HG03378 (cell line): ENCODE data around the gene PLA2G15.

Source experiments
- ATAC-seq: cut with Tn5 transposase; IDR thresholded peaks from one replicate; pipeline ENCODE4 v1.9.1; 2021; ENCODE audit warnings: mild to moderate bottlenecking, moderate library complexity; ENCODE audit not compliant: unreplicated experiment

Gene PLA2G15

GRCh38 chr16:68244903-68245853 is at the start of gene PLA2G15:
Gene PLA2G15, plus strand, starts transcription at chr16:68245373. Its CDS starts 54 bp downstream, at chr16:68245427.
- peak; percentile 65 for ATAC-seq

GRCh38 chr16:68197250-68197649 is 47.9 kb upstream of the PLA2G15 start:
- no peak for ATAC-seq

- no peak for ATAC-seq
These were observed 44.9 kb upstream of the PLA2G15 start for GRCh38 chr16:68200088-68200783.

GRCh38 chr16:68202091-68202519 is 43.1 kb upstream of the PLA2G15 start:
- ATAC-seq: no peak

- ATAC-seq: no peak
These were observed 38.9 kb upstream of the PLA2G15 start for GRCh38 chr16:68206245-68206644.

- ATAC-seq: no peak
These were observed 30.4 kb upstream of the PLA2G15 start for GRCh38 chr16:68214726-68215125.

- no peak for ATAC-seq
These were observed 29.9 kb upstream of the PLA2G15 start for GRCh38 chr16:68215302-68215701.

GRCh38 chr16:68216240-68216639 is 28.9 kb upstream of the PLA2G15 start:
- no peak for ATAC-seq

GRCh38 chr16:68217506-68217905 is 27.7 kb upstream of the PLA2G15 start:
- ATAC-seq: no peak

- ATAC-seq: no peak
These were observed 25.3 kb upstream of the PLA2G15 start for GRCh38 chr16:68219725-68220351.

GRCh38 chr16:68223072-68223471 is 22.1 kb upstream of the PLA2G15 start:
- ATAC-seq: no peak

GRCh38 chr16:68226116-68226515 is 19.1 kb upstream of the PLA2G15 start:
- no peak for ATAC-seq

- no peak for ATAC-seq
These were observed 17.9 kb upstream of the PLA2G15 start for GRCh38 chr16:68227183-68227793.

- ATAC-seq: no peak
These were observed 17.2 kb upstream of the PLA2G15 start for GRCh38 chr16:68227850-68228553.

- no peak for ATAC-seq
These were observed 16.5 kb upstream of the PLA2G15 start for GRCh38 chr16:68228652-68229051.

GRCh38 chr16:68229431-68230175 is 15.6 kb upstream of the PLA2G15 start:
- ATAC-seq: no peak

GRCh38 chr16:68230176-68230571 is 15.0 kb upstream of the PLA2G15 start:
- no peak for ATAC-seq

GRCh38 chr16:68230956-68231355 is 14.2 kb upstream of the PLA2G15 start:
- ATAC-seq: no peak

GRCh38 chr16:68231384-68232136 is 13.6 kb upstream of the PLA2G15 start:
- no peak for ATAC-seq
